ENCODE data around the gene CCDC167.

Gene CCDC167

DNA sequence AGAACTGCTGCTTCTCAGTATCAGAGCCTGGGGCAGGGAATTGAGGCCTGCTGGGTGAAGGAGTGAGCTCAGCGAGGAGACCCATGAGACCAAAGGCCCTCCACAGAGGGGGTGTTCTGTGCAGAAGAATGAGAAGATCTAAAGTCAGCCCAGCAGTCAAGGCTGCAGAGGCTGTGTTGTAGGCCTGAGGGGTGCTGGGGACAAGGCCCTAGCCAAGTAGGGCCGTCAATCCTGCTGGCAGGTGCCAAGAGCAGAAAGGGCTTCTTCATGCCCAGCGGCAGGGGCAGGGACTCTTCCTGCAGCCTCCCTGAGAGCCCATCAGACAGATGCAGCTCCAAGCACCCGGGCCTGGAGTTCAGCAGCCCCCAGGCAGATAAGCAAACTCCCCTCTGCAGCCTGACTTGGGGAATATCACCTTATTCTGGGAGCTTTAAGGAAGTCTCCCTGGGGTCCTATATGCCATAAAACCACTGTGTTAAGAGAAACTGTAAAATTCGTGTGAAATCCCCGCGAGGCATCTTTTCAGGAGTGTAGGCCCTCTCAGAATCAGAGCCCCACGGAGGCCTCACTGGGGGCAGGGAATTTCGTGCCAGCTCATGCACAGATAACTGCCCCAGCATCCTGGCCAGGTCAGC lies 9.0 kb downstream of the CCDC167 start:
- TF ChIP-seq TAF1 (IDR thresholded peaks at IDR 0.05; ENCODE audit: low read depth) (no peak), EP300 (IDR thresholded peaks at IDR 0.05; ENCODE audit: borderline replicate concordance) (no peak), USF1 (IDR thresholded peaks at IDR 0.05) (no peak), MAX (IDR thresholded peaks at IDR 0.05) (no peak), ZBTB7A (IDR thresholded peaks at IDR 0.05; ENCODE audit: low read depth) (no peak), RAD21 (IDR thresholded peaks at IDR 0.05; ENCODE audit: low read depth) (no peak), CREB1 (IDR thresholded peaks at IDR 0.05; ENCODE audit: low read depth) (no peak), EGR1 (IDR thresholded peaks at IDR 0.05) (no peak), TCF12 (IDR thresholded peaks at IDR 0.05; ENCODE audit: low read depth) (no peak), YY1 (IDR thresholded peaks at IDR 0.05; ENCODE audit: low read depth) (no peak), CEBPB (IDR thresholded peaks at IDR 0.05) (no peak), NFIC (IDR thresholded peaks at IDR 0.05) (no peak), FOXM1 (IDR thresholded peaks at IDR 0.05; ENCODE audit: borderline replicate concordance, low read depth) (no peak), TEAD4 (IDR thresholded peaks at IDR 0.05) (no peak)
- TF ChIP-seq, protein P1, sequence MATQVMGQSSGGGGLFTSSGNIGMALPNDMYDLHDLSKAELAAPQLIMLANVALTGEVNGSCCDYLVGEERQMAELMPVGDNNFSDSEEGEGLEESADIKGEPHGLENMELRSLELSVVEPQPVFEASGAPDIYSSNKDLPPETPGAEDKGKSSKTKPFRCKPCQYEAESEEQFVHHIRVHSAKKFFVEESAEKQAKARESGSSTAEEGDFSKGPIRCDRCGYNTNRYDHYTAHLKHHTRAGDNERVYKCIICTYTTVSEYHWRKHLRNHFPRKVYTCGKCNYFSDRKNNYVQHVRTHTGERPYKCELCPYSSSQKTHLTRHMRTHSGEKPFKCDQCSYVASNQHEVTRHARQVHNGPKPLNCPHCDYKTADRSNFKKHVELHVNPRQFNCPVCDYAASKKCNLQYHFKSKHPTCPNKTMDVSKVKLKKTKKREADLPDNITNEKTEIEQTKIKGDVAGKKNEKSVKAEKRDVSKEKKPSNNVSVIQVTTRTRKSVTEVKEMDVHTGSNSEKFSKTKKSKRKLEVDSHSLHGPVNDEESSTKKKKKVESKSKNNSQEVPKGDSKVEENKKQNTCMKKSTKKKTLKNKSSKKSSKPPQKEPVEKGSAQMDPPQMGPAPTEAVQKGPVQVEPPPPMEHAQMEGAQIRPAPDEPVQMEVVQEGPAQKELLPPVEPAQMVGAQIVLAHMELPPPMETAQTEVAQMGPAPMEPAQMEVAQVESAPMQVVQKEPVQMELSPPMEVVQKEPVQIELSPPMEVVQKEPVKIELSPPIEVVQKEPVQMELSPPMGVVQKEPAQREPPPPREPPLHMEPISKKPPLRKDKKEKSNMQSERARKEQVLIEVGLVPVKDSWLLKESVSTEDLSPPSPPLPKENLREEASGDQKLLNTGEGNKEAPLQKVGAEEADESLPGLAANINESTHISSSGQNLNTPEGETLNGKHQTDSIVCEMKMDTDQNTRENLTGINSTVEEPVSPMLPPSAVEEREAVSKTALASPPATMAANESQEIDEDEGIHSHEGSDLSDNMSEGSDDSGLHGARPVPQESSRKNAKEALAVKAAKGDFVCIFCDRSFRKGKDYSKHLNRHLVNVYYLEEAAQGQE (IDR thresholded peaks at IDR 0.05; ENCODE audit: low read depth), result no peak

GRCh38 chr6:37489697-37490336 lies 9.9 kb downstream of the CCDC167 start:
- no peak for TF ChIP-seq TEAD4 (IDR thresholded peaks at IDR 0.05)
- TF ChIP-seq EGR1 (IDR thresholded peaks at IDR 0.05), result no peak
- no peak for TF ChIP-seq MAX (IDR thresholded peaks at IDR 0.05)
- TF ChIP-seq ZBTB7A (IDR thresholded peaks at IDR 0.05; ENCODE audit: low read depth), result no peak
- no peak for TF ChIP-seq CREB1 (IDR thresholded peaks at IDR 0.05; ENCODE audit: low read depth)
- TF ChIP-seq RAD21 (IDR thresholded peaks at IDR 0.05; ENCODE audit: low read depth), result no peak
- TF ChIP-seq TCF12 (IDR thresholded peaks at IDR 0.05; ENCODE audit: low read depth), result no peak
- TF ChIP-seq USF1 (IDR thresholded peaks at IDR 0.05), result no peak
- TF ChIP-seq NFIC (IDR thresholded peaks at IDR 0.05), result no peak
- TF ChIP-seq YY1 (IDR thresholded peaks at IDR 0.05; ENCODE audit: low read depth), result no peak
- TF ChIP-seq EP300 (IDR thresholded peaks at IDR 0.05; ENCODE audit: borderline replicate concordance), result no peak
- no peak for TF ChIP-seq FOXM1 (IDR thresholded peaks at IDR 0.05; ENCODE audit: borderline replicate concordance, low read depth)
- TF ChIP-seq, protein P1 (IDR thresholded peaks at IDR 0.05; ENCODE audit: low read depth), result no peak
- no peak for TF ChIP-seq CEBPB (IDR thresholded peaks at IDR 0.05)
- no peak for TF ChIP-seq TAF1 (IDR thresholded peaks at IDR 0.05; ENCODE audit: low read depth)

GRCh38 chr6:37488476-37488875 lies 11.2 kb downstream of the CCDC167 start:
- TF ChIP-seq CREB1 (IDR thresholded peaks at IDR 0.05; ENCODE audit: low read depth) (no peak), NFIC (IDR thresholded peaks at IDR 0.05) (no peak), ZBTB7A (IDR thresholded peaks at IDR 0.05; ENCODE audit: low read depth) (no peak), EP300 (IDR thresholded peaks at IDR 0.05; ENCODE audit: borderline replicate concordance) (no peak), EGR1 (IDR thresholded peaks at IDR 0.05) (no peak), YY1 (IDR thresholded peaks at IDR 0.05; ENCODE audit: low read depth) (no peak), FOXM1 (IDR thresholded peaks at IDR 0.05; ENCODE audit: borderline replicate concordance, low read depth) (no peak), MAX (IDR thresholded peaks at IDR 0.05) (no peak), USF1 (IDR thresholded peaks at IDR 0.05) (no peak), CEBPB (IDR thresholded peaks at IDR 0.05) (no peak), TAF1 (IDR thresholded peaks at IDR 0.05; ENCODE audit: low read depth) (no peak), TCF12 (IDR thresholded peaks at IDR 0.05; ENCODE audit: low read depth) (no peak), RAD21 (IDR thresholded peaks at IDR 0.05; ENCODE audit: low read depth) (no peak), TEAD4 (IDR thresholded peaks at IDR 0.05) (no peak)
- TF ChIP-seq, protein P1 (IDR thresholded peaks at IDR 0.05; ENCODE audit: low read depth), result no peak

Data from Ishikawa (cell line).